HEK293T (cell line): ENCODE measurements around the gene RNF217.
A peak's percentile ranks its signal among the peaks of the same experiment; 100 is the strongest.

Experiments used
- CTCF ChIA-PET: fragments of 350-600 bp; formaldehyde crosslinking; extraction: SDS; loops from one replicate; lab custom pipeline; 2021; ENCODE audit warnings: antibody characterized with exemption, inconsistent platforms; lab: Yijun Ruan, JAX
- POLR2A ChIA-PET: fragments of 350-600 bp; formaldehyde crosslinking; extraction: SDS; loops from one replicate; lab custom pipeline; 2020; ENCODE audit warnings: antibody characterized with exemption, inconsistent platforms; lab: Yijun Ruan, JAX
- DNase-seq: peaks from one replicate; pipeline ENCODE4 v3.0.0; 2012; ENCODE audit warnings: mixed read lengths; ENCODE audit errors: extremely low spot score
- ARNT ChIP-seq: fragments of 450-650 bp; IDR thresholded peaks from 2 replicates; pipeline ENCODE4 v1.6.1; 2017; ENCODE audit warnings: mild to moderate bottlenecking
- BHLHE40 ChIP-seq: fragments of 450-650 bp; IDR thresholded peaks from 2 replicates; pipeline ENCODE4 v1.6.1; 2016; ENCODE audit warnings: mild to moderate bottlenecking, moderate library complexity, borderline replicate concordance
- CTBP1 ChIP-seq: fragments of 450-650 bp; IDR thresholded peaks from 2 replicates; pipeline ENCODE4 v1.6.1; 2016; ENCODE audit warnings: borderline replicate concordance
- ELF4 ChIP-seq: fragments of 450-650 bp; IDR thresholded peaks from 2 replicates; pipeline ENCODE4 v1.6.1; 2017; ENCODE audit warnings: antibody characterized with exemption
- FOXA1 ChIP-seq: fragments of 450-650 bp; IDR thresholded peaks from 2 replicates; pipeline ENCODE4 v1.6.1; 2016; ENCODE audit warnings: mild to moderate bottlenecking
- FOXK2 ChIP-seq: fragments of 450-650 bp; IDR thresholded peaks from 2 replicates; pipeline ENCODE4 v1.6.1; 2016; ENCODE audit warnings: mild to moderate bottlenecking
- FOXM1 ChIP-seq: fragments of 450-650 bp; IDR thresholded peaks from 2 replicates; pipeline ENCODE4 v1.6.1; 2017; ENCODE audit warnings: mild to moderate bottlenecking, borderline replicate concordance
- HDGF ChIP-seq: fragments of 450-650 bp; IDR thresholded peaks from 2 replicates; pipeline ENCODE4 v1.6.1; 2017; ENCODE audit warnings: antibody characterized with exemption, borderline replicate concordance
- L3MBTL2 ChIP-seq: fragments of 450-650 bp; conservative IDR thresholded peaks from 2 replicates; pipeline ENCODE4 v1.6.1; 2016; ENCODE audit warnings: mild to moderate bottlenecking
- LEF1 ChIP-seq: fragments of 450-650 bp; IDR thresholded peaks from 2 replicates; pipeline ENCODE4 v1.6.1; 2017; ENCODE audit warnings: mild to moderate bottlenecking, borderline replicate concordance
- NFRKB ChIP-seq: fragments of 450-650 bp; IDR thresholded peaks from 2 replicates; pipeline ENCODE4 v1.6.1; 2016; ENCODE audit warnings: mild to moderate bottlenecking, moderate library complexity
- SP1 ChIP-seq: fragments of 450-650 bp; IDR thresholded peaks from 2 replicates; pipeline ENCODE4 v1.6.1; 2017
- SUZ12 ChIP-seq: fragments of 450-650 bp; IDR thresholded peaks from 2 replicates; pipeline ENCODE4 v1.6.1; 2016; ENCODE audit warnings: mild to moderate bottlenecking
- TARDBP ChIP-seq: fragments of 450-650 bp; IDR thresholded peaks from 2 replicates; pipeline ENCODE4 v1.6.1; 2016
- ZNF384 ChIP-seq: fragments of 450-650 bp; IDR thresholded peaks from 2 replicates; pipeline ENCODE4 v1.6.1; 2016
- TF ChIP-seq, protein P1 (sequence below): fragments of 450-650 bp; IDR thresholded peaks from 2 replicates; pipeline ENCODE4 v1.6.1; 2016

Gene RNF217

DNA sequence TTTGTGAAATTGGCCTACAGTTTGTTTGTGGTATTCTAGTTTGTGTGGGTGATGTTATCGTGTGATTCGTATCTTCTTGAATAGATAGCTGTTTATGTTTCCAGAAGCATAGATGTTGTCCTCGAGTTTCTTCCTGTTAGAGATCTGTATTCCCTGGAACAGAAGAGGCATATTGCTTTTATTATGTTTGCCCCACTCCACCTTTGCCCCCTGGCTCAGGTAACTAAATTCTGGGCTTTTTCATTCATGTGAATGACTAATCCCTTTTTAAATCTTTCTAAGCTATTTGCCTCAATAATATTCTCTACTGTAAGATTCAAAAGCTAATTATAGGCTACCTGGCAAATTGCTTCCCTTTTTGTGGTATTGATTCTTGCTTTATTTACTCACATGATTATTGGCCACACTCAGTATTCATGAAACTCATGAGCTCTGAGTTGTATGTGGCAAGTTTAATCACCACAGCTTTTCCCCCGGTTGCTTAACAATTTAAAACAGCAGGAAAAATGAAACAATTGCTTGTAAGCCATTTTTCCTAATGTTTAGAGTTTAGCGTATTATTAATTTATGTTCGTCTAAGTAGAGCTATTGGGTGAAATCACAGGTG is 12.6 kb downstream of the RNF217 start:
- TF ChIP-seq SUZ12 (no peak), CTBP1 (no peak), FOXK2 (no peak), HDGF (no peak), NFRKB (no peak)
- POLR2A ChIA-PET, result interaction anchor here (1.4 kb wide), 1 partner anchor 12 kb away, joined by 7 read pairs; no protein-coding TSS in a partner anchor
- CTCF ChIA-PET, result interaction anchor here (0.6 kb wide), 1 partner anchor 129 kb away, joined by 3 read pairs; no protein-coding TSS in a partner anchor
- DNase-seq, result no peak

DNA sequence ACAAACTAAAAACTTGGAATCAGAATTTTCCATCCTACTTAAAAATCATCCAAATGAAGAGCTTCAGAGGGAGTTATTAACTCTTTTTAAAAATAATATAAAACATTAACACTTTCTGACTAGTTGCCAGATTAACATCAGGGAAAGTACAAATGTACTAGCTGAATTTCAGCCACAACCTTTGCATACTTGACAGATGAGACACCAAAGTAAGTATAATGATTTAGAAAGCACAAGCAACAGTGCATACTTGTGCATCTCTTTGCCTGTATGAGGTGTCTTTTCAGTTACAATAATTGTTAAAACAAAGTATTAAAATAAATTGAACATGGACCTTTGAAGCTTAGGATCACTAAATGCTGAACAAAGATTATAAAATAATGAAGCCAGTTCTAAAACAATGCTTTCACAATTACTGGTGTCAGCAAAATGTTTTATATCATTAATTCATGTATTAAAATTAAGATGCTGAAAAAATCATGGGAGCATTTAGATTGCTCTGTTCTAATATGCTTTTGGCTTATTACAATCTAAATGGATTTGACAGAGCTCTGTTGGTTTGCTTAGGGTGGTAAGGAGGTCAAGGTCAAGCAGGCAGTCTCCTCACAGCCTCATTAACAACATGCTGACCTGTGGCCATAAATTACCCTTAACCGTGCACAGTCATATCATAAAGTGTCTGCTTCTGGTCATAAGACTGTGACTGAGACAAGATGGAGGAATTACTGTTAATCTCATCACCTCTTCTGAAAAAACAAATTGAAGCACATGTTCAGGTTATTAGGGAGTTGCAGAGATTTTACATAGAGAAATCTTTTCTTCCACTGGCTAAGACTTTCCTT is 15.1 kb downstream of the RNF217 start:
- TF ChIP-seq LEF1, result no peak
- no peak for TF ChIP-seq TARDBP
- TF ChIP-seq SP1, result no peak
- no peak for TF ChIP-seq L3MBTL2
- TF ChIP-seq ZNF384, result no peak
- no peak for TF ChIP-seq NFRKB
- no peak for TF ChIP-seq CTBP1
- no peak for TF ChIP-seq FOXM1
- no peak for TF ChIP-seq BHLHE40
- no peak for TF ChIP-seq ARNT
- TF ChIP-seq FOXA1, result no peak
- TF ChIP-seq, protein P1, sequence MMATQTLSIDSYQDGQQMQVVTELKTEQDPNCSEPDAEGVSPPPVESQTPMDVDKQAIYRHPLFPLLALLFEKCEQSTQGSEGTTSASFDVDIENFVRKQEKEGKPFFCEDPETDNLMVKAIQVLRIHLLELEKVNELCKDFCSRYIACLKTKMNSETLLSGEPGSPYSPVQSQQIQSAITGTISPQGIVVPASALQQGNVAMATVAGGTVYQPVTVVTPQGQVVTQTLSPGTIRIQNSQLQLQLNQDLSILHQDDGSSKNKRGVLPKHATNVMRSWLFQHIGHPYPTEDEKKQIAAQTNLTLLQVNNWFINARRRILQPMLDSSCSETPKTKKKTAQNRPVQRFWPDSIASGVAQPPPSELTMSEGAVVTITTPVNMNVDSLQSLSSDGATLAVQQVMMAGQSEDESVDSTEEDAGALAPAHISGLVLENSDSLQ, result no peak
- no peak for TF ChIP-seq FOXK2
- TF ChIP-seq SUZ12, result no peak
- no peak for TF ChIP-seq ELF4
- TF ChIP-seq HDGF, result no peak
- CTCF ChIA-PET, result interaction anchor here (0.6 kb wide), 1 partner anchor 160 kb away, joined by 3 read pairs; no protein-coding TSS in a partner anchor
- no peak for DNase-seq
- POLR2A ChIA-PET, result no interaction called here

DNA sequence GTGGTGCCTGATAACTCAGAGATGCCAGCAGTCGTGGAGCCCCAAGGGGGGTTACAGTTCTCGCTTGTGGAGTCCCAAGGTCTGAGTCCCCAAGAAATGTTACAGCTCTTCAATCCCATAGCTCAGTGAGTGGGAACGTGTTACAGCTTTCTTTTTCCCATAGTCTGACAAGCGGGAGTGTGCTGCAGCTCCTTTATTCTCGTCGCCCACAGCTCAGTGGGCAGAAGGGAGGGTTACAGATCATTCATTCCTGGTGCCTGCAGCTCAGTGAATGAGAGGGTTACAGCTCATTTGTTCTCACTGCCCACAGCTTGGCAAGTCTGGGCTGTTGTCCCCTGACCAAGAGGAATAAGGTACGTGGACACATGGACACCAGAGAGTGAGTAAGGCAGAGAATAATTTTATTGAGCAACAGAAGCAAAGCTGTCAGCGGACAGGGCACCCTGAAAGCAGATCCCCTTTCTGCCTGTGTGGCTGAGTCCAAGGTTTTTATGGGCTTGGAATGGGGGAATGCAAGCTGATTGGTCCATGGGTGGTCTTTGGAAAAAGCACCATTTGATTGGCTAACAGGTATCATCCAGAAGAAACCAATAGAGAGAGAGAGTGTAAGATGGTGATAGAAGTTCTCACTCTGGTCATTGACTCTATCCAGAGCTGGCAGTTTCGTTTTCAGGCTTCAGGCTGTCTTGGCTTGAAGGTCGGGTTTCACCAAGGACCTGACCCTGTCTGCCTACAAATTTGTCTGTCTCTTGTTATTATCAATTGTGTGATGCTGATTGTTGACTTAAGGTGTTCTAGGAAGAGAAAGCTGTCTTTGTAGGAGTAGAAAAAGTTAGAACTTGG is 16.4 kb downstream of the RNF217 start:
- DNase-seq, result no peak
- ChIA-PET CTCF (no interaction called here), POLR2A (no interaction called here)
- TF ChIP-seq LEF1, result no peak

DNA sequence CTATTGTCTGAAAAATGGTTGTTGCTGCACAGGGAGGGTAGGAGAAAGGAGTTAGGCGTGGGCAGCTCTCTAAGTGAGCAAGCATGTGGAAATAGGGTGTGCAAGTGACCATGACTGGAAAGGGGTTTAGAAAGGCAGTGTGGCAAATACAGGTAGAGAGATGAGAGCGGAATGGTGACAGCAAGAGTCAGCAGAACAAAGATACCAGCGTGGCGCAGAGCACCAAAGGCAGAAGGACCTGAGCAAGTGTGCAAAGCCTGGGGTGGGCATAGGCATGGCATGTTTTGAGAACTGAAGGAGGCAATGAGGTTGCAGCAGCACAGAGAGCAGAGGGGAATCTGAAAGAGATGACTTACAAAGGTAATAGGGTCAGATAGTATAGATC is 17.0 kb downstream of the RNF217 start:
- DNase-seq, result no peak
- ChIA-PET POLR2A (no interaction called here), CTCF (no interaction called here)
- TF ChIP-seq FOXK2, result no peak
- no peak for TF ChIP-seq HDGF
- no peak for TF ChIP-seq ARNT
- no peak for TF ChIP-seq ELF4
- no peak for TF ChIP-seq FOXM1
- TF ChIP-seq L3MBTL2, result no peak
- TF ChIP-seq FOXA1, result no peak
- no peak for TF ChIP-seq CTBP1
- TF ChIP-seq SP1, result no peak
- TF ChIP-seq NFRKB, result no peak
- no peak for TF ChIP-seq SUZ12
- TF ChIP-seq TARDBP, result no peak
- TF ChIP-seq BHLHE40, result no peak
- TF ChIP-seq LEF1, result no peak

DNA sequence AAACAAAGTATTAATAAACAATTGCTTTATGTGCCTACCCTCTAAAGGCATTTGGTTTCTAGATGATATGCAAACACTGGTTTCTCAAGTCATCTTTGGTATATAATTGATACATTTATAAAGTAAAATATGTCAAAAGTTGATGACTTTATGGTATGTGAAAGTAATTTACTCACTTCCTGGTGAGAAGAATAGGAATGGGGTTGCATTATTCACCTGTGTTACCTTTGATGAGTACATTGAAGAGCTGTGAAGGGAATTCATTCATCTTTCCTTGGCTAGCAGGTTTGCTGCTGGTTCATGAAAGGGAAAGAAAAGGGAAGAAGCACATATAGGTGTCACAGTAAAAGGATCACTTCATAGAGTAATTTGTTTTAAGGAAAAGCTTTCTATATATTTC is 20.4 kb downstream of the RNF217 start:
- TF ChIP-seq CTBP1, result no peak
- ChIA-PET POLR2A (no interaction called here), CTCF (no interaction called here)
- DNase-seq, result no peak

DNA sequence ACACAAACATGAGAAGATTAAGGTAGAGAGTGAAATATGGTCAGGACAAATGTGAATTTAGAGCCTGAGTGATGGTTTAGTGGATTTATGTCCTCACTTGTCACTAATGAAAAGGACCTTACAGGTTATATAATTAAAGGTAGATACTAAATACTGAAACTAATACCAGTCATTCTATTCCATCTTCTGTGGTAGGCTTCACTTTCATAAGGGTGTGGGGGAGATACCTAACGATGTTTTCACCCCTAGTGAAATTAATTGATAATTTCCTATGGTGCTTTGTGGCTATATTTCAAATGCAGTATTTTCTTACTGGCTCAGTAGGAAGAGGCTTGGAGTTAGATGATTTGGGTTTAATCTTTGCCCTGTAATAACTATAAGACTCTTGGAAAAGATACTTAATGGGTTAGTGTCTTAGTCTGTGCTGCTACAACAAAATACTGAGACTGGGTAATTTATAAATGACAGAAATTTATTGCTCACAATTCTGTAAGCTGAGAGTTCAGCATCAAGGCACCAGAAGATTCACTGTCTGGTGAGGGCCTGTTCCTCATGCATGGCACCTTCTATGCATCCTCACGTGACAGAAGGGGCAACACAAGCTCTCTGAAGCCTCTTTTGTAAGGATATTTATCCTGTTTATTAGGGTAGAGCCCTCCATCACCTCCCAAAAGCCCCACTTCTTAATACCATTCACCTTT is 21.3 kb downstream of the RNF217 start:
- TF ChIP-seq, protein P1, result 0 out of 2 replicates have a peak, but pooled peaks have one; percentile 25
- TF ChIP-seq ELF4 (no peak), ARNT (no peak), NFRKB (no peak), HDGF (no peak), FOXK2 (no peak), SP1 (no peak), ZNF384 (no peak)
- ChIA-PET POLR2A (no interaction called here), CTCF (no interaction called here)
- DNase-seq, result no peak
